Prostate gland (tissue), 2 donors: ENCODE results near the gene KLF15. TPM values are rescaled to one million over a fixed set of nuclear protein-coding genes. Genes with fewer than 3 reads are reported as not detected.

Experiments
- DNase-seq: peaks from one replicate; pipeline ENCODE4 v3.0.0-alpha.2; 2019; ENCODE audit warnings: low spot score
- H3K27ac ChIP-seq, 2 donors: fragments of 200-600 bp; sonication (generic); 2 replicates each; pipeline ENCODE4 v1.5.1; 2017 to 2019
- H3K27me3 ChIP-seq: fragments of 200-600 bp; sonication (generic); replicated peaks from 2 replicates; pipeline ENCODE4 v1.5.1; 2019; ENCODE audit not compliant: insufficient read depth
- H3K36me3 ChIP-seq, 2 donors: fragments of 200-600 bp; sonication (generic); 1 replicate in 1 of 2; 2 replicates in 1 of 2; pipeline versions ENCODE4 v1.5.1 to v1.8.1; 2017 to 2019
- H3K4me1 ChIP-seq: fragments of 200-600 bp; sonication (generic); replicated peaks from 2 replicates; pipeline ENCODE4 v1.5.1; 2019
- H3K4me3 ChIP-seq, 2 donors: fragments of 200-600 bp; sonication (generic); 2 replicates each; pipeline ENCODE4 v1.5.1; 2017 to 2019
- H3K9me3 ChIP-seq: fragments of 200-600 bp; sonication (generic); 2 replicates; pipeline ENCODE4 v1.5.1; 2017
- CTCF ChIP-seq, 4 experiments: fragments of 200-600 bp in 2 of 4; fragments of 450-650 bp in 2 of 4; sonication (generic) in 2 of 4; IDR thresholded peaks; 1 replicate in 3 of 4; 2 replicates in 1 of 4; pipeline ENCODE4 v1.5.1; 2016 to 2019; ENCODE audit warnings: antibody characterized with exemption in 4 of 4, mild to moderate bottlenecking in 2 of 4, moderate library complexity in 2 of 4
- POLR2A ChIP-seq: fragments of 450-650 bp; IDR thresholded peaks from one replicate; pipeline ENCODE4 v1.6.1; 2016; ENCODE audit warnings: antibody characterized with exemption, mild to moderate bottlenecking
- POLR2AphosphoS5 ChIP-seq: sonication (generic); formaldehyde crosslinking; IDR thresholded peaks from one replicate; pipeline ENCODE4 v1.6.1; 2017; ENCODE audit warnings: antibody characterized with exemption
- WGBS: methylation state at CpG from one replicate; pipeline ENCODE4 v1.1.5; 2018; 5-methylcytosine and 5-hydroxymethylcytosine counted together
- intact Hi-C: fragments of 100-400 bp; cut with DNase I; formaldehyde crosslinking; loops from one replicate; pipeline ENCODE4 v1.14.2; 2022
- total RNA-seq, 2 donors: library from RNA; depleted of rRNA; stranded (reverse); fragments of >200 nt; gene quantifications; one replicate each; pipeline ENCODE4 v1.1.0, GENCODE V29; 2016

Gene KLF15
- total RNA-seq, 2 donors from 2014 or later = 52.7 to 72.6 TPM

GRCh38 chr3:126320517-126321293, 36.5 kb downstream of the KLF15 start:
- TF ChIP-seq POLR2AphosphoS5 (no peak), POLR2A (no peak), CTCF (IDR thresholded peaks at IDR 0.05) (no peak)
- Histone ChIP-seq H3K9me3 (no peaks in the 10 kb centered on the region), H3K36me3 (no peaks in the 10 kb centered on the region), H3K27me3 (no peaks in the 10 kb centered on the region), H3K4me1 (peaks cover 4% of the 10 kb centered on the region), H3K4me3 (no peak overlapping the region), H3K27ac (no peak overlapping the region)
- 93% methylated on average over 7 of the region's 7 CpGs for WGBS
- intact Hi-C loops = no loop called here
- no peak for DNase-seq

GRCh38 chr3:126319701-126320295, 37.4 kb downstream of the KLF15 start:
- Histone ChIP-seq H3K9me3 (no peaks in the 10 kb centered on the region), H3K27me3 (no peaks in the 10 kb centered on the region), H3K36me3 (no peaks in the 10 kb centered on the region), H3K27ac (no peak overlapping the region), H3K4me3 (no peak overlapping the region), H3K4me1 (peaks cover 4% of the 10 kb centered on the region)
- intact Hi-C loops = no loop called here
- TF ChIP-seq POLR2AphosphoS5 (no peak), CTCF (IDR thresholded peaks at IDR 0.05) (no peak), POLR2A (no peak)
- DNase-seq = no peak
- 74% methylated on average over 6 of the region's 6 CpGs for WGBS

GRCh38 chr3:126317029-126317996, 39.9 kb downstream of the KLF15 start:
- TF ChIP-seq POLR2A (no peak), CTCF (IDR thresholded peaks at IDR 0.05) (no peak), POLR2AphosphoS5 (no peak)
- 95% methylated on average over 14 of the region's 14 CpGs for WGBS
- Histone ChIP-seq H3K4me3 (no peak overlapping the region), H3K36me3 (no peaks in the 10 kb centered on the region), H3K27ac (no peak overlapping the region), H3K4me1 (peaks cover 4% of the 10 kb centered on the region), H3K9me3 (no peaks in the 10 kb centered on the region), H3K27me3 (no peaks in the 10 kb centered on the region)
- intact Hi-C loops = no loop called here
- no peak for DNase-seq

GRCh38 chr3:126316501-126316939, 40.7 kb downstream of the KLF15 start:
- no peaks in the 10 kb centered on the region for H3K27me3 ChIP-seq
- no peaks in the 10 kb centered on the region for H3K36me3 ChIP-seq
- no peaks in the 10 kb centered on the region for H3K9me3 ChIP-seq
- intact Hi-C loops = no loop called here
- H3K27ac ChIP-seq = no peak overlapping the region
- peaks cover 4% of the 10 kb centered on the region for H3K4me1 ChIP-seq
- H3K4me3 ChIP-seq = no peak overlapping the region
- 92% methylated on average over 7 of the region's 8 CpGs for WGBS
- no peak for TF ChIP-seq POLR2A
- TF ChIP-seq POLR2AphosphoS5 = no peak
- TF ChIP-seq CTCF (IDR thresholded peaks at IDR 0.05) = no peak
- no peak for DNase-seq
